HepG2 (cell line): ENCODE results near the gene SLC7A8. TPM values are rescaled to one million over a fixed set of nuclear protein-coding genes. Genes with fewer than 3 reads are reported as not detected.

Experiments
- CBX1 ChIP-seq: IDR thresholded peaks from one replicate; pipeline ENCODE4 v1.6.1; 2016; ENCODE audit warnings: antibody characterized with exemption, low read depth
- KLF15 ChIP-seq: sonication (generic); formaldehyde crosslinking; IDR thresholded peaks from 2 replicates; pipeline ENCODE4 v1.8.1; 2023; ENCODE audit warnings: borderline replicate concordance, mild to moderate bottlenecking, inconsistent platforms, missing genetic modification reagents, mixed read lengths
- MAF1 ChIP-seq: sonication (generic); formaldehyde crosslinking; IDR thresholded peaks from 2 replicates; pipeline ENCODE4 v1.5.0; 2020; ENCODE audit warnings: missing genetic modification reagents, borderline replicate concordance
- NPAS2 ChIP-seq: sonication (generic); formaldehyde crosslinking; IDR thresholded peaks from 2 replicates; pipeline ENCODE4 v1.8.0; 2022; ENCODE audit warnings: mild to moderate bottlenecking, missing genetic modification reagents, borderline replicate concordance
- TCF12 ChIP-seq, 2 experiments: fragments of 450-650 bp in 1 of 2; sonication (generic) in 1 of 2; formaldehyde crosslinking in 1 of 2; IDR thresholded peaks; 2 replicates each; pipeline versions ENCODE4 v1.6.1 to v1.8.0; 2017 to 2022; ENCODE audit warnings: antibody characterized with exemption in 1 of 2, mild to moderate bottlenecking in 1 of 2, missing genetic modification reagents in 1 of 2, moderate library complexity in 1 of 2
- TCF7 ChIP-seq: sonication (generic); IDR thresholded peaks from 2 replicates; pipeline ENCODE4 v1.6.1; 2016; ENCODE audit warnings: antibody characterized with exemption, low read depth
- TOE1 ChIP-seq: sonication (generic); formaldehyde crosslinking; IDR thresholded peaks from 2 replicates; pipeline ENCODE4 v1.4.0; 2020; ENCODE audit warnings: mild to moderate bottlenecking, missing genetic modification reagents
- ZFAT ChIP-seq: sonication (generic); formaldehyde crosslinking; conservative IDR thresholded peaks from 2 replicates; pipeline ENCODE4 v1.8.1; 2023; ENCODE audit warnings: missing genetic modification reagents, inconsistent platforms
- ZNF775 ChIP-seq: sonication (generic); formaldehyde crosslinking; IDR thresholded peaks from 2 replicates; pipeline ENCODE4 v1.4.0; 2020; ENCODE audit warnings: missing genetic modification reagents, mild to moderate bottlenecking, moderate library complexity, borderline replicate concordance
- polyA plus RNA-seq, 8 experiments: library from polyadenylated mRNA; depleted of rRNA in 3 of 8; stranded (reverse) in 7 of 8; unstranded in 1 of 8; fragments of >200 nt; fragmentation: Illumina TruSeq in 4 of 8; extraction: Trizol in 4 of 8; gene quantifications; 2 replicates each; pipeline versions ENCODE4 v1.2.1 to v1.2.3, GENCODE V29; 2011 to 2016; ENCODE audit warnings: low read depth in 4 of 8, missing spikeins in 1 of 8, mixed read lengths in 1 of 8; ENCODE audit not compliant: insufficient read depth in 1 of 8
- total RNA-seq, 5 experiments: library from RNA; depleted of rRNA; stranded (reverse); fragments of >200 nt; fragmentation: Illumina TruSeq; extraction: Trizol; gene quantifications; 2 replicates each; pipeline ENCODE4 v1.2.3, GENCODE V29; 2016; ENCODE audit warnings: low read depth in 1 of 5
- TF ChIP-seq, protein P1 (sequence below): sonication (generic); formaldehyde crosslinking; IDR thresholded peaks from 2 replicates; pipeline ENCODE4 v1.4.0; 2020; ENCODE audit warnings: missing genetic modification reagents, borderline replicate concordance
- TF ChIP-seq, protein P2 (sequence below): sonication (generic); formaldehyde crosslinking; IDR thresholded peaks from 2 replicates; pipeline ENCODE4 v1.8.1; 2022; ENCODE audit warnings: low read depth, mild to moderate bottlenecking, missing genetic modification reagents
- TF ChIP-seq, protein P3 (sequence below): sonication (generic); formaldehyde crosslinking; IDR thresholded peaks from 2 replicates; pipeline ENCODE4 v1.4.0; 2020; ENCODE audit warnings: missing genetic modification reagents, borderline replicate concordance
- TF ChIP-seq, protein P4 (sequence below): sonication (generic); formaldehyde crosslinking; IDR thresholded peaks from 2 replicates; pipeline ENCODE4 v1.8.0; 2022; ENCODE audit warnings: mild to moderate bottlenecking, missing genetic modification reagents, moderate library complexity
- TF ChIP-seq, protein P5 (sequence below): sonication (generic); formaldehyde crosslinking; IDR thresholded peaks from 2 replicates; pipeline ENCODE4 v1.9.0; 2021; ENCODE audit warnings: missing genetic modification reagents, mild to moderate bottlenecking, borderline replicate concordance

The SLC7A8 gene
- total and polyA plus RNA-seq, 2 of the 13 experiments (the other 11 are each of a cell fraction or from before 2014, with no cell fraction given): 0.25 TPM; not detected in 1

DNA sequence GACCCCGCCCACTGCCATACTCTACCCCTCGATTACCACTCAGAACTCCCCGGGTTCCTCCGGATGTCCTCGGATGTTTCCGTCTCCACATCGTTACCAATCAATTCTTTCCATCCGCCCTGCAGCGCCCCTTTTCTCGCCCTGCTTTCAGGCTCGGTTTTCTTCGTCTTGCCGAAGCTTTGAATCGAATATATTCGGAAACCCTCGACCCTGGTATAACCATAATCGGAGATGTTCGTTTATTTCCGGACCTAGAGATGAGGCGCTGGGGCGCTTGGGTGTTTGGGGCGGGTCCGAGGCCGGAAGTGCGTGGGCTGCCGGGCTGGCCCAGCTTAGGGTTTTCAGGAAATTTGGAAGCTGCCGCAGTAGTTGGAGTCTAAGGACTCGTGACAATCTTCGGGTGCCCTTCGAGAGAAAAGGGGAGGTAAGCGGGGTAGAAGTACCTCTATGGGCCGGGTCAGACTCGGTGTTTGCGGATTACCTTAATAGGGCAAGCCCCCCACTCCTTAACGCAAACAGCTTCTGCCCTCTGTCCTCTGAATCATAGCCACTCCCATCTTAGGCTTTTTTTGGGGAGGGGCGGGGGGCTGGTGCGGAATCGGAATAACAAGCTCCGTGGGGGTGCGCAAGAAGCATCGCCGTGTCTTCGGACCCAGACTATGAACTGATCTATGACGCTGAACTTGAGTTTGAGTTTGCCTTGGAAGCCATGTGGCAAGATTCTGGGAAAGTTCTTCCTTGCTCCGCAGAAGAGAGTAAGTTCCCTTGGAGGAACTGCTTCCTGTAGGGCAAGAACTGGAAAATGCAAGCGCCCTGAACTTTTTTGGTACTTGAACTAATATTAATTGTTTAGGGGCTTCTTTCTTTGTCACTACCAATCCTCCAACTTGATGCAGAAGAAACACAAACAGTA lies 88.0 kb downstream of the SLC7A8 start, which contains the start of gene C14orf119 (continued):
- TF ChIP-seq, protein P1, sequence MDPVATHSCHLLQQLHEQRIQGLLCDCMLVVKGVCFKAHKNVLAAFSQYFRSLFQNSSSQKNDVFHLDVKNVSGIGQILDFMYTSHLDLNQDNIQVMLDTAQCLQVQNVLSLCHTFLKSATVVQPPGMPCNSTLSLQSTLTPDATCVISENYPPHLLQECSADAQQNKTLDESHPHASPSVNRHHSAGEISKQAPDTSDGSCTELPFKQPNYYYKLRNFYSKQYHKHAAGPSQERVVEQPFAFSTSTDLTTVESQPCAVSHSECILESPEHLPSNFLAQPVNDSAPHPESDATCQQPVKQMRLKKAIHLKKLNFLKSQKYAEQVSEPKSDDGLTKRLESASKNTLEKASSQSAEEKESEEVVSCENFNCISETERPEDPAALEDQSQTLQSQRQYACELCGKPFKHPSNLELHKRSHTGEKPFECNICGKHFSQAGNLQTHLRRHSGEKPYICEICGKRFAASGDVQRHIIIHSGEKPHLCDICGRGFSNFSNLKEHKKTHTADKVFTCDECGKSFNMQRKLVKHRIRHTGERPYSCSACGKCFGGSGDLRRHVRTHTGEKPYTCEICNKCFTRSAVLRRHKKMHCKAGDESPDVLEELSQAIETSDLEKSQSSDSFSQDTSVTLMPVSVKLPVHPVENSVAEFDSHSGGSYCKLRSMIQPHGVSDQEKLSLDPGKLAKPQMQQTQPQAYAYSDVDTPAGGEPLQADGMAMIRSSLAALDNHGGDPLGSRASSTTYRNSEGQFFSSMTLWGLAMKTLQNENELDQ (CRISPR knock-in tag): peak; percentile 23; the same call in 1 of the 2 replicates
- TF ChIP-seq, protein P2, sequence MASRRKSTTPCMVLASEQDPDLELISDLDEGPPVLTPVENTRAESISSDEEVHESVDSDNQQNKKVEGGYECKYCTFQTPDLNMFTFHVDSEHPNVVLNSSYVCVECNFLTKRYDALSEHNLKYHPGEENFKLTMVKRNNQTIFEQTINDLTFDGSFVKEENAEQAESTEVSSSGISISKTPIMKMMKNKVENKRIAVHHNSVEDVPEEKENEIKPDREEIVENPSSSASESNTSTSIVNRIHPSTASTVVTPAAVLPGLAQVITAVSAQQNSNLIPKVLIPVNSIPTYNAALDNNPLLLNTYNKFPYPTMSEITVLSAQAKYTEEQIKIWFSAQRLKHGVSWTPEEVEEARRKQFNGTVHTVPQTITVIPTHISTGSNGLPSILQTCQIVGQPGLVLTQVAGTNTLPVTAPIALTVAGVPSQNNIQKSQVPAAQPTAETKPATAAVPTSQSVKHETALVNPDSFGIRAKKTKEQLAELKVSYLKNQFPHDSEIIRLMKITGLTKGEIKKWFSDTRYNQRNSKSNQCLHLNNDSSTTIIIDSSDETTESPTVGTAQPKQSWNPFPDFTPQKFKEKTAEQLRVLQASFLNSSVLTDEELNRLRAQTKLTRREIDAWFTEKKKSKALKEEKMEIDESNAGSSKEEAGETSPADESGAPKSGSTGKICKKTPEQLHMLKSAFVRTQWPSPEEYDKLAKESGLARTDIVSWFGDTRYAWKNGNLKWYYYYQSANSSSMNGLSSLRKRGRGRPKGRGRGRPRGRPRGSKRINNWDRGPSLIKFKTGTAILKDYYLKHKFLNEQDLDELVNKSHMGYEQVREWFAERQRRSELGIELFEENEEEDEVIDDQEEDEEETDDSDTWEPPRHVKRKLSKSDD (CRISPR knock-in tag): peak; percentile 26; the same call in 1 of the 2 replicates
- no peak for TF ChIP-seq CBX1
- TF ChIP-seq, protein P3, sequence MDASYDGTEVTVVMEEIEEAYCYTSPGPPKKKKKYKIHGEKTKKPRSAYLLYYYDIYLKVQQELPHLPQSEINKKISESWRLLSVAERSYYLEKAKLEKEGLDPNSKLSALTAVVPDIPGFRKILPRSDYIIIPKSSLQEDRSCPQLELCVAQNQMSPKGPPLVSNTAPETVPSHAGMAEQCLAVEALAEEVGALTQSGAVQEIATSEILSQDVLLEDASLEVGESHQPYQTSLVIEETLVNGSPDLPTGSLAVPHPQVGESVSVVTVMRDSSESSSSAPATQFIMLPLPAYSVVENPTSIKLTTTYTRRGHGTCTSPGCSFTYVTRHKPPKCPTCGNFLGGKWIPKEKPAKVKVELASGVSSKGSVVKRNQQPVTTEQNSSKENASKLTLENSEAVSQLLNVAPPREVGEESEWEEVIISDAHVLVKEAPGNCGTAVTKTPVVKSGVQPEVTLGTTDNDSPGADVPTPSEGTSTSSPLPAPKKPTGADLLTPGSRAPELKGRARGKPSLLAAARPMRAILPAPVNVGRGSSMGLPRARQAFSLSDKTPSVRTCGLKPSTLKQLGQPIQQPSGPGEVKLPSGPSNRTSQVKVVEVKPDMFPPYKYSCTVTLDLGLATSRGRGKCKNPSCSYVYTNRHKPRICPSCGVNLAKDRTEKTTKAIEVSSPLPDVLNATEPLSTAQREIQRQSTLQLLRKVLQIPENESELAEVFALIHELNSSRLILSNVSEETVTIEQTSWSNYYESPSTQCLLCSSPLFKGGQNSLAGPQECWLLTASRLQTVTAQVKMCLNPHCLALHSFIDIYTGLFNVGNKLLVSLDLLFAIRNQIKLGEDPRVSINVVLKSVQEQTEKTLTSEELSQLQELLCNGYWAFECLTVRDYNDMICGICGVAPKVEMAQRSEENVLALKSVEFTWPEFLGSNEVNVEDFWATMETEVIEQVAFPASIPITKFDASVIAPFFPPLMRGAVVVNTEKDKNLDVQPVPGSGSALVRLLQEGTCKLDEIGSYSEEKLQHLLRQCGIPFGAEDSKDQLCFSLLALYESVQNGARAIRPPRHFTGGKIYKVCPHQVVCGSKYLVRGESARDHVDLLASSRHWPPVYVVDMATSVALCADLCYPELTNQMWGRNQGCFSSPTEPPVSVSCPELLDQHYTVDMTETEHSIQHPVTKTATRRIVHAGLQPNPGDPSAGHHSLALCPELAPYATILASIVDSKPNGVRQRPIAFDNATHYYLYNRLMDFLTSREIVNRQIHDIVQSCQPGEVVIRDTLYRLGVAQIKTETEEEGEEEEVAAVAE (CRISPR knock-in tag): peak; percentile 56; the same call in 1 of the 2 replicates
- TF ChIP-seq TOE1 (CRISPR knock-in tag): no peak; the same call in 1 of the 2 replicates
- peak; percentile 19 for TF ChIP-seq ZNF775
- no peak for TF ChIP-seq TCF12 (IDR thresholded peaks at IDR 0.05)
- TF ChIP-seq TCF12 (CRISPR knock-in tag; IDR thresholded peaks at IDR 0.05): peak; percentile 84; the same call in 1 of the 2 replicates
- TF ChIP-seq NPAS2 (CRISPR knock-in tag): no peak
- TF ChIP-seq KLF15: 0 out of 2 replicates have a peak, but pooled peaks have one; percentile 59
- TF ChIP-seq, protein P4, sequence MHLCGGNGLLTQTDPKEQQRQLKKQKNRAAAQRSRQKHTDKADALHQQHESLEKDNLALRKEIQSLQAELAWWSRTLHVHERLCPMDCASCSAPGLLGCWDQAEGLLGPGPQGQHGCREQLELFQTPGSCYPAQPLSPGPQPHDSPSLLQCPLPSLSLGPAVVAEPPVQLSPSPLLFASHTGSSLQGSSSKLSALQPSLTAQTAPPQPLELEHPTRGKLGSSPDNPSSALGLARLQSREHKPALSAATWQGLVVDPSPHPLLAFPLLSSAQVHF: no peak
- peak; percentile 64 for TF ChIP-seq MAF1
- TF ChIP-seq TCF7: no peak
- TF ChIP-seq, protein P5, sequence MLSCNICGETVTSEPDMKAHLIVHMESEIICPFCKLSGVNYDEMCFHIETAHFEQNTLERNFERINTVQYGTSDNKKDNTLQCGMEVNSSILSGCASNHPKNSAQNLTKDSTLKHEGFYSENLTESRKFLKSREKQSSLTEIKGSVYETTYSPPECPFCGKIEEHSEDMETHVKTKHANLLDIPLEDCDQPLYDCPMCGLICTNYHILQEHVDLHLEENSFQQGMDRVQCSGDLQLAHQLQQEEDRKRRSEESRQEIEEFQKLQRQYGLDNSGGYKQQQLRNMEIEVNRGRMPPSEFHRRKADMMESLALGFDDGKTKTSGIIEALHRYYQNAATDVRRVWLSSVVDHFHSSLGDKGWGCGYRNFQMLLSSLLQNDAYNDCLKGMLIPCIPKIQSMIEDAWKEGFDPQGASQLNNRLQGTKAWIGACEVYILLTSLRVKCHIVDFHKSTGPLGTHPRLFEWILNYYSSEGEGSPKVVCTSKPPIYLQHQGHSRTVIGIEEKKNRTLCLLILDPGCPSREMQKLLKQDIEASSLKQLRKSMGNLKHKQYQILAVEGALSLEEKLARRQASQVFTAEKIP (CRISPR knock-in tag): no peak
- no peak for TF ChIP-seq ZFAT (CRISPR knock-in tag)
